Neuronal stem cell (in vitro differentiated cells): ENCODE measurements around the gene TAF4B.

ENCODE experiments used
- DNase-seq: peaks from one replicate; pipeline ENCODE4 v3.0.0-alpha.2; 2013; ENCODE audit warnings: low spot score
- H2AFZ ChIP-seq: one replicate; pipeline ENCODE4 v1.6.1; 2013; ENCODE audit warnings: mild to moderate bottlenecking, low read length, inconsistent platforms
- H2AK5ac ChIP-seq: 2 replicates; pipeline ENCODE4 v1.6.1; 2013; ENCODE audit warnings: low read depth, mild to moderate bottlenecking, inconsistent platforms, low read length, moderate library complexity, mixed read lengths
- H2BK120ac ChIP-seq: 2 replicates; pipeline ENCODE4 v1.6.1; 2013; ENCODE audit warnings: low read depth, mild to moderate bottlenecking, inconsistent platforms, low read length, moderate library complexity, mixed read lengths
- H2BK12ac ChIP-seq: one replicate; pipeline ENCODE4 v1.6.1; 2013; ENCODE audit warnings: low read length, inconsistent platforms
- H2BK15ac ChIP-seq: 2 replicates; pipeline ENCODE4 v1.6.1; 2013; ENCODE audit warnings: mild to moderate bottlenecking, low read length, inconsistent platforms, mixed read lengths
- H2BK5ac ChIP-seq: one replicate; pipeline ENCODE4 v1.6.1; 2013; ENCODE audit warnings: inconsistent platforms, mild to moderate bottlenecking, low read length, moderate library complexity
- H3K14ac ChIP-seq: one replicate; pipeline ENCODE4 v1.6.1; 2013; ENCODE audit warnings: low read length, inconsistent platforms
- H3K18ac ChIP-seq: 2 replicates; pipeline ENCODE4 v1.6.1; 2013; ENCODE audit warnings: low read length, inconsistent platforms
- H3K23ac ChIP-seq: 2 replicates; pipeline ENCODE4 v1.6.1; 2013; ENCODE audit warnings: low read depth, mild to moderate bottlenecking, mixed read lengths, low read length, inconsistent platforms; ENCODE audit not compliant: poor library complexity
- H3K27ac ChIP-seq: replicated peaks from 3 replicates; pipeline ENCODE4 v1.5.1; 2013; ENCODE audit warnings: low read length, inconsistent platforms
- H3K27me3 ChIP-seq, 3 experiments: 2 replicates each; pipeline ENCODE4 v1.6.1; 2013; ENCODE audit warnings: low read length in 3 of 3, mild to moderate bottlenecking in 2 of 3, inconsistent platforms in 1 of 3, low read depth in 1 of 3, mixed read lengths in 1 of 3, moderate library complexity in 1 of 3; ENCODE audit not compliant: control insufficient read depth in 3 of 3, insufficient read depth in 3 of 3
- H3K36me3 ChIP-seq, 2 donors: replicated peaks in 1 of 2; 2 replicates each; pipeline ENCODE4 v1.6.1; 2013; ENCODE audit warnings: low read length in 2 of 2; ENCODE audit not compliant: control insufficient read depth in 2 of 2, insufficient read depth in 2 of 2
- H3K4ac ChIP-seq: 2 replicates; pipeline ENCODE4 v1.6.1; 2013; ENCODE audit warnings: inconsistent platforms, mild to moderate bottlenecking, low read length, moderate library complexity
- H3K4me1 ChIP-seq, 2 donors: 1 replicate in 1 of 2; 2 replicates in 1 of 2; pipeline ENCODE4 v1.6.1; 2013; ENCODE audit warnings: low read length in 2 of 2, low read depth in 1 of 2; ENCODE audit not compliant: control insufficient read depth in 2 of 2, insufficient read depth in 1 of 2
- H3K4me2 ChIP-seq: one replicate; pipeline ENCODE4 v1.6.1; 2013; ENCODE audit warnings: mild to moderate bottlenecking, low read length, inconsistent platforms; ENCODE audit not compliant: insufficient read depth, poor library complexity, severe bottlenecking
- H3K4me3 ChIP-seq, 2 donors: 2 replicates each; pipeline ENCODE4 v1.5.1; 2013; ENCODE audit warnings: low read length in 2 of 2, mild to moderate bottlenecking in 2 of 2, inconsistent platforms in 1 of 2, moderate library complexity in 1 of 2
- H3K79me1 ChIP-seq: one replicate; pipeline ENCODE4 v1.6.1; 2013; ENCODE audit warnings: low read depth, mild to moderate bottlenecking, inconsistent platforms, low read length, moderate library complexity
- H3K9ac ChIP-seq: one replicate; pipeline ENCODE4 v1.6.1; 2013; ENCODE audit warnings: mild to moderate bottlenecking, low read depth, low read length, inconsistent platforms; ENCODE audit not compliant: poor library complexity
- H3K9me3 ChIP-seq, 2 donors: replicated peaks in 1 of 2; 2 replicates each; pipeline versions ENCODE3 to v1.6.1; 2013; ENCODE audit warnings: low read length in 2 of 2, mild to moderate bottlenecking in 2 of 2, inconsistent platforms in 1 of 2, low read depth in 1 of 2, mixed read lengths in 1 of 2, moderate library complexity in 1 of 2; ENCODE audit not compliant: control insufficient read depth in 2 of 2, insufficient read depth in 1 of 2
- H4K8ac ChIP-seq: one replicate; pipeline ENCODE4 v1.6.1; 2013; ENCODE audit warnings: low read depth, mild to moderate bottlenecking, inconsistent platforms, low read length, moderate library complexity
- H4K91ac ChIP-seq: one replicate; pipeline ENCODE4 v1.6.1; 2013; ENCODE audit warnings: low read length, low read depth, mild to moderate bottlenecking, inconsistent platforms; ENCODE audit not compliant: poor library complexity
- WGBS, 2 donors: extraction: QIAGEN DNeasy Blood & Tissue Kit; methylation state at CpG; one replicate each; pipeline ENCODE4 v1.1.7; 2013; ENCODE audit warnings: missing lambda C conversion rate in 2 of 2, mixed read lengths in 1 of 2; ENCODE audit not compliant: insufficient read length in 2 of 2, insufficient replicate concordance in 1 of 2; ENCODE audit errors: extremely low coverage in 2 of 2; 5-methylcytosine and 5-hydroxymethylcytosine counted together

Gene TAF4B

GRCh38 chr18:26309281-26309680 is 83.0 kb downstream of the TAF4B start:
- no peak for DNase-seq

GRCh38 chr18:26312199-26312598 is 86.0 kb downstream of the TAF4B start:
- Histone ChIP-seq H3K4me2 (no peak overlapping the region), H3K9ac (no peak overlapping the region), H2AK5ac (no peak overlapping the region), H3K4me1 (peaks cover 5 to 10% of the 10 kb centered on the region in 2 donors), H3K9me3 (no peaks in the 10 kb centered on the region), H4K8ac (no peak overlapping the region), H3K4me3 (no peak overlapping the region), H2BK12ac (no peak overlapping the region), H3K36me3 (no peaks in the 10 kb centered on the region), H3K14ac (no peak overlapping the region), H3K27me3 (no peaks in the 10 kb centered on the region), H3K79me1 (no peaks in the 10 kb centered on the region), H3K23ac (no peak overlapping the region), H2BK120ac (no peak overlapping the region), H3K18ac (no peak overlapping the region), H4K91ac (no peak overlapping the region), H2AFZ (no peak overlapping the region), H3K4ac (no peak overlapping the region), H2BK5ac (no peak overlapping the region), H2BK15ac (no peak overlapping the region), H3K27ac (no peak overlapping the region)
- WGBS, 2 donors: no CpG with 5 or more reads among the region's 1 CpG
- peak; percentile 8 for DNase-seq

More at GRCh38 chr18:26309281-26309680, 83.0 kb downstream of the TAF4B start:
- no peak overlapping the region for H2AK5ac ChIP-seq
- no peak overlapping the region for H3K4me3 ChIP-seq
- no peak overlapping the region for H4K8ac ChIP-seq
- no peak overlapping the region for H2BK5ac ChIP-seq
- H3K4me1 ChIP-seq: peaks cover 5 to 10% of the 10 kb centered on the region in 2 donors
- H3K9me3 ChIP-seq: no peaks in the 10 kb centered on the region
- no peak overlapping the region for H2BK12ac ChIP-seq
- no peak overlapping the region for H2AFZ ChIP-seq
- no peak overlapping the region for H4K91ac ChIP-seq
- no peak overlapping the region for H3K14ac ChIP-seq
- H3K4ac ChIP-seq: no peak overlapping the region
- no peak overlapping the region for H3K9ac ChIP-seq
- H3K27ac ChIP-seq: no peak overlapping the region
- H3K23ac ChIP-seq: no peak overlapping the region
- H2BK15ac ChIP-seq: no peak overlapping the region
- H2BK120ac ChIP-seq: no peak overlapping the region
- H3K36me3 ChIP-seq: no peaks in the 10 kb centered on the region
- no peaks in the 10 kb centered on the region for H3K79me1 ChIP-seq
- WGBS, 2 donors: no CpG with 5 or more reads among the region's 1 CpG
- no peak overlapping the region for H3K18ac ChIP-seq
- H3K27me3 ChIP-seq: no peaks in the 10 kb centered on the region
- H3K4me2 ChIP-seq: no peak overlapping the region

- no peak overlapping the region for H2BK5ac ChIP-seq
- H3K36me3 ChIP-seq: no peaks in the 10 kb centered on the region
- no peak overlapping the region for H3K4ac ChIP-seq
- H4K8ac ChIP-seq: no peak overlapping the region
- no peak overlapping the region for H2AFZ ChIP-seq
- H3K14ac ChIP-seq: no peak overlapping the region
- H3K9me3 ChIP-seq: no peaks in the 10 kb centered on the region
- no peak overlapping the region for H4K91ac ChIP-seq
- no peak overlapping the region for H2BK12ac ChIP-seq
- H3K23ac ChIP-seq: no peak overlapping the region
- no peak overlapping the region for H3K18ac ChIP-seq
- no CpG with 5 or more reads among the region's 3 CpGs for WGBS, 2 donors
- H3K4me1 ChIP-seq: peaks cover 2 to 4% of the 10 kb centered on the region in 2 donors
- H3K4me3 ChIP-seq: no peak overlapping the region
- H3K9ac ChIP-seq: no peak overlapping the region
- H2BK120ac ChIP-seq: no peak overlapping the region
- H2AK5ac ChIP-seq: no peak overlapping the region
- no peak overlapping the region for H3K27ac ChIP-seq
- H3K27me3 ChIP-seq: no peaks in the 10 kb centered on the region
- DNase-seq: no peak
- no peak overlapping the region for H3K4me2 ChIP-seq
- H3K79me1 ChIP-seq: no peaks in the 10 kb centered on the region
- no peak overlapping the region for H2BK15ac ChIP-seq
These were observed 91.2 kb downstream of the TAF4B start for GRCh38 chr18:26317398-26317797.

- Histone ChIP-seq H3K27me3 (no peaks in the 10 kb centered on the region), H3K27ac (no peak overlapping the region), H3K9me3 (no peaks in the 10 kb centered on the region), H3K23ac (no peak overlapping the region), H2BK12ac (no peak overlapping the region), H3K4ac (no peak overlapping the region), H2BK120ac (no peak overlapping the region), H3K4me3 (no peak overlapping the region), H3K18ac (no peak overlapping the region), H3K14ac (no peak overlapping the region), H3K4me2 (no peak overlapping the region), H2BK15ac (no peak overlapping the region), H2AFZ (no peak overlapping the region), H3K79me1 (no peaks in the 10 kb centered on the region), H3K9ac (no peak overlapping the region), H2AK5ac (no peak overlapping the region), H4K8ac (no peak overlapping the region), H4K91ac (no peak overlapping the region), H3K36me3 (no peaks in the 10 kb centered on the region), H2BK5ac (no peak overlapping the region), H3K4me1 (no peaks in the 10 kb centered on the region)
- DNase-seq: no peak
- WGBS, 2 donors: no CpG with 5 or more reads among the region's 1 CpG
These were observed 94.4 kb downstream of the TAF4B start for GRCh38 chr18:26320686-26321085.
